GM21360 (cell line): Measurements from ENCODE around the gene RHOA.
"Not testable (repeated sequence)": the region's sequence is repeated elsewhere in the genome, so short reads cannot be mapped to it uniquely, and the experiment has no call there.

Experiments
- ATAC-seq: cut with Tn5 transposase; IDR thresholded peaks from one replicate; pipeline ENCODE4 v1.9.1; 2021; ENCODE audit warnings: mild to moderate bottlenecking, moderate library complexity; ENCODE audit not compliant: unreplicated experiment

The RHOA gene

GRCh38 chr3:49412632-49413337, 1.0 kb upstream of the RHOA start:
- no peak for ATAC-seq

GRCh38 chr3:49411535-49411967, 225 bp downstream of the RHOA start:
- ATAC-seq: peak; percentile 24

GRCh38 chr3:49410846-49411534, 786 bp downstream of the RHOA start:
- no peak for ATAC-seq

- no peak for ATAC-seq
Observed at GRCh38 chr3:49410066-49410845, 1.5 kb downstream of the RHOA start.

- ATAC-seq: no peak
Observed at GRCh38 chr3:49406571-49407565, 4.9 kb downstream of the RHOA start.

GRCh38 chr3:49405570-49405969, 6.2 kb downstream of the RHOA start:
- ATAC-seq: not testable (repeated sequence)

GRCh38 chr3:49403891-49404290, 7.9 kb downstream of the RHOA start:
- no peak for ATAC-seq

GRCh38 chr3:49401766-49402165, 10.0 kb downstream of the RHOA start:
- no peak for ATAC-seq

GRCh38 chr3:49399461-49399860, 12.3 kb downstream of the RHOA start:
- ATAC-seq: no peak

GRCh38 chr3:49397470-49397869, 14.3 kb downstream of the RHOA start:
- no peak for ATAC-seq

- ATAC-seq: not testable (repeated sequence)
Observed at GRCh38 chr3:49391310-49391709, 20.5 kb downstream of the RHOA start.

GRCh38 chr3:49389297-49389696, 22.5 kb downstream of the RHOA start:
- ATAC-seq: no peak

- no peak for ATAC-seq
Observed at GRCh38 chr3:49388289-49388820, 23.4 kb downstream of the RHOA start.

- no peak for ATAC-seq
Observed at GRCh38 chr3:49387721-49388120, 24.1 kb downstream of the RHOA start.

- ATAC-seq: no peak
Observed at GRCh38 chr3:49386056-49386756, 25.6 kb downstream of the RHOA start.

- no peak for ATAC-seq
Observed at GRCh38 chr3:49385617-49386016, 26.2 kb downstream of the RHOA start.

- ATAC-seq: no peak
Observed at GRCh38 chr3:49383387-49383786, 28.4 kb downstream of the RHOA start.

GRCh38 chr3:49378249-49378895, 33.4 kb downstream of the RHOA start:
- no peak for ATAC-seq

- no peak for ATAC-seq
Observed at GRCh38 chr3:49377483-49377882, 34.3 kb downstream of the RHOA start.
